Esophagus mucosa (tissue), 1 donor: Measurements from ENCODE around the gene CYP46A1. TPM values are rescaled to one million over a fixed set of nuclear protein-coding genes. Genes with fewer than 3 reads are reported as not detected.
"Not testable (repeated sequence)": the region's sequence is repeated elsewhere in the genome, so short reads cannot be mapped to it uniquely, and the experiment has no call there.

ENCODE experiments used
- ATAC-seq: fragments of 200-7000 bp; cut with Tn5 transposase; one replicate; pipeline ENCODE4 v1.9.1; 2020
- total RNA-seq: library from RNA; stranded (reverse); gene quantifications from one replicate; pipeline ENCODE4 v1.2.4, GENCODE V29; 2023
- donor health status: DM: yes; HTN: yes; CAD: no.

Gene CYP46A1
- total RNA-seq, 1 donor from 2014 or later, result not detected

GRCh38 chr14:99760817-99761216, 76.7 kb downstream of the CYP46A1 start:
- no peak for ATAC-seq

- ATAC-seq, result not testable (repeated sequence)
These were observed 78.8 kb downstream of the CYP46A1 start for GRCh38 chr14:99762911-99763310.

- ATAC-seq, result no peak
These were observed 79.6 kb downstream of the CYP46A1 start for GRCh38 chr14:99763527-99764221.

- ATAC-seq, result no peak
These were observed 80.2 kb downstream of the CYP46A1 start for GRCh38 chr14:99764222-99764706.

- ATAC-seq, result peak; percentile 37
These were observed 84.3 kb downstream of the CYP46A1 start for GRCh38 chr14:99768381-99768780.

GRCh38 chr14:99769123-99769522, 85.0 kb downstream of the CYP46A1 start:
- no peak for ATAC-seq

GRCh38 chr14:99769799-99770198, 85.7 kb downstream of the CYP46A1 start:
- no peak for ATAC-seq

GRCh38 chr14:99772371-99773283, 88.5 kb downstream of the CYP46A1 start:
- no peak for ATAC-seq

- ATAC-seq, result no peak
These were observed 89.7 kb downstream of the CYP46A1 start for GRCh38 chr14:99773521-99774497.

GRCh38 chr14:99774556-99775307, 90.6 kb downstream of the CYP46A1 start:
- ATAC-seq, result no peak

- ATAC-seq, result no peak
These were observed 91.3 kb downstream of the CYP46A1 start for GRCh38 chr14:99775351-99775750.

Other genes with a start within 250 kb of the CYP46A1 start
- 29.9 TPM for gene SETD3, start 203.4 kb upstream of the CYP46A1 start, total RNA-seq
- gene CCNK, start 202.9 kb upstream of the CYP46A1 start, total RNA-seq, result 37.1 TPM
- 50.2 TPM for gene CCDC85C, start 80.1 kb upstream of the CYP46A1 start, total RNA-seq
- gene HHIPL1, start 39.2 kb upstream of the CYP46A1 start, total RNA-seq, result 0.28 TPM
- 6.0 TPM for gene EML1, start 109.1 kb downstream of the CYP46A1 start, total RNA-seq